Duodenal mucosa (tissue), 2 donors: ENCODE data around the gene GLS.
"Not testable (repeated sequence)": the region's sequence is repeated elsewhere in the genome, so short reads cannot be mapped to it uniquely, and the experiment has no call there.

Experiments used
- H3K27ac ChIP-seq: one replicate; pipeline ENCODE4 v1.7.0; 2013; ENCODE audit warnings: low read depth, low read length
- H3K27me3 ChIP-seq, 2 donors: one replicate each; pipeline ENCODE4 v1.7.0; 2013; ENCODE audit warnings: low read length in 2 of 2, control low read depth in 1 of 2; ENCODE audit not compliant: insufficient read depth in 2 of 2, control insufficient read depth in 1 of 2
- H3K36me3 ChIP-seq, 2 donors: one replicate each; pipeline ENCODE4 v1.7.0; 2013; ENCODE audit warnings: low read length in 2 of 2, control low read depth in 1 of 2; ENCODE audit not compliant: insufficient read depth in 2 of 2, control insufficient read depth in 1 of 2
- H3K4me1 ChIP-seq, 2 donors: one replicate each; pipeline ENCODE4 v1.7.0; 2013; ENCODE audit warnings: low read length in 2 of 2, control low read depth in 1 of 2; ENCODE audit not compliant: insufficient read depth in 2 of 2, control insufficient read depth in 1 of 2
- H3K4me3 ChIP-seq, 2 donors: one replicate each; pipeline ENCODE4 v1.7.0; 2013; ENCODE audit warnings: low read length in 2 of 2, low read depth in 1 of 2
- H3K9ac ChIP-seq, 2 donors: one replicate each; pipeline ENCODE4 v1.7.0; 2013; ENCODE audit warnings: low read length in 2 of 2, low read depth in 1 of 2
- H3K9me3 ChIP-seq, 2 donors: one replicate each; pipeline ENCODE4 v1.7.0; 2013; ENCODE audit warnings: low read length in 2 of 2, control low read depth in 1 of 2; ENCODE audit not compliant: control insufficient read depth in 1 of 2

GLS gene

DNA sequence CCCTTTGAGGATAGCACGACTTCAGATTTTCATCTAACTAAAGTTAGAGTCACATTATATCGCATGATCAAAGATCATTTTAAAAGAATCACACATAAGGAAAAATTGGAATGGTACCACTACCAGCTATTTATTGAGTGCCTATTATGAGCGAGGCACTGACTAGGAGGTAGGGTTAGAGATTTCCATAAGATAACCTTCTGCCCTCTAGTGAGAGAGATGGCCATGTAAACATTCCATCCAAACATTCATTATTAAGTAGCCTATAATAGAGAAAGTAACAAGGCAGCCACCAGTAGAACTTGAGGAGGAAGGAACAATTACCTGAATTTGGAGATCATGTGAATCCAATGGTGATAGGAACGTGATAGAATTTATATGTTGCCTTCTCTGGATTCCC, 25.4 kb upstream of the GLS start:
- Histone ChIP-seq H3K27ac (no peak overlapping the region), H3K4me1 (peaks cover 13 to 37% of the 10 kb centered on the region in 2 donors), H3K9ac (no peak overlapping the region), H3K27me3 (no peaks in the 10 kb centered on the region), H3K9me3 (no peaks in the 10 kb centered on the region), H3K4me3 (no peak overlapping the region), H3K36me3 (no peaks in the 10 kb centered on the region)

DNA sequence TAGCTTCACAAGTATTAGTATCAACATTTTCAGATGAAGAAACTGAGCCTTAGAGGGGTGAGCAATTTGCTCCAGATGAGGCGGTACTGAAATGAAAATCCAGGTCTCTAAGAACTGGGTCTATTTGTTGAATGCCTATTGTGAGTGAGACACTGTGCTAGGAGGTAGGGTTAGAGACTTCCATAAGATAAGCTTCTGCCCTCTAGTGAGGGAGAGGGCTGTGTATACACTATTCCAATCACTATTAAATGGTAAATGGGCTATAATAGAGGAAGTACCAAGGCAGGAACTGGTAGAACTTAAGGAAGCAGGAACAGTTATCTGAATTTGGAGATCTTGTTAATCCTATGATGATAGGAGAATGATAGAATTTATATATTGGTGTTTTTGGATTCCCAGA, 23.6 kb upstream of the GLS start:
- no peaks in the 10 kb centered on the region for H3K9me3 ChIP-seq
- no peak overlapping the region for H3K4me3 ChIP-seq
- H3K9ac ChIP-seq = no peak overlapping the region
- H3K27me3 ChIP-seq = no peaks in the 10 kb centered on the region
- no peaks in the 10 kb centered on the region for H3K36me3 ChIP-seq
- no peak overlapping the region for H3K27ac ChIP-seq
- H3K4me1 ChIP-seq = peaks cover 13 to 37% of the 10 kb centered on the region in 2 donors

DNA sequence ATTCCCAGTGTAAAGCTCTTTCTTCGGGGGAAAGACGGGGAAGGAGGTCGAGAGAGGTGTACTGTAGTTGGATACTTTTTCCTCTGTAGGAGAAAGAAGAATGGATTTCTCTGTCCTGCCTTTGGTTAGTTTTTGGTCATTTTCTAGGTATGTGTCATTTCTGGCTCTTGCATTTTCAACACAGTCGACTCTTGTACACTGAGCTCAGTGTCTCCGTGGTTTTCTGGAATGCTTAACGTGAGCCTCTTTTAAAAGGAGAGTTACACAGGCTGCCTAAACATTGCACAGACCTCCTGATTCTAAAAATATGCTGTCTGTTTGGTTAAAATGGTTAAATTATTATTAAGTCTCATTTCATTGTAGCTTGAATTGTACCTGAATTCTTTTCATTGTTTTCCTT, 21.8 kb upstream of the GLS start:
- H3K9me3 ChIP-seq = no peaks in the 10 kb centered on the region
- H3K36me3 ChIP-seq = no peaks in the 10 kb centered on the region
- no peak overlapping the region for H3K27ac ChIP-seq
- H3K27me3 ChIP-seq = no peaks in the 10 kb centered on the region
- no peak overlapping the region for H3K9ac ChIP-seq
- no peak overlapping the region for H3K4me3 ChIP-seq
- peaks cover 19 to 40% of the 10 kb centered on the region in 2 donors for H3K4me1 ChIP-seq

DNA sequence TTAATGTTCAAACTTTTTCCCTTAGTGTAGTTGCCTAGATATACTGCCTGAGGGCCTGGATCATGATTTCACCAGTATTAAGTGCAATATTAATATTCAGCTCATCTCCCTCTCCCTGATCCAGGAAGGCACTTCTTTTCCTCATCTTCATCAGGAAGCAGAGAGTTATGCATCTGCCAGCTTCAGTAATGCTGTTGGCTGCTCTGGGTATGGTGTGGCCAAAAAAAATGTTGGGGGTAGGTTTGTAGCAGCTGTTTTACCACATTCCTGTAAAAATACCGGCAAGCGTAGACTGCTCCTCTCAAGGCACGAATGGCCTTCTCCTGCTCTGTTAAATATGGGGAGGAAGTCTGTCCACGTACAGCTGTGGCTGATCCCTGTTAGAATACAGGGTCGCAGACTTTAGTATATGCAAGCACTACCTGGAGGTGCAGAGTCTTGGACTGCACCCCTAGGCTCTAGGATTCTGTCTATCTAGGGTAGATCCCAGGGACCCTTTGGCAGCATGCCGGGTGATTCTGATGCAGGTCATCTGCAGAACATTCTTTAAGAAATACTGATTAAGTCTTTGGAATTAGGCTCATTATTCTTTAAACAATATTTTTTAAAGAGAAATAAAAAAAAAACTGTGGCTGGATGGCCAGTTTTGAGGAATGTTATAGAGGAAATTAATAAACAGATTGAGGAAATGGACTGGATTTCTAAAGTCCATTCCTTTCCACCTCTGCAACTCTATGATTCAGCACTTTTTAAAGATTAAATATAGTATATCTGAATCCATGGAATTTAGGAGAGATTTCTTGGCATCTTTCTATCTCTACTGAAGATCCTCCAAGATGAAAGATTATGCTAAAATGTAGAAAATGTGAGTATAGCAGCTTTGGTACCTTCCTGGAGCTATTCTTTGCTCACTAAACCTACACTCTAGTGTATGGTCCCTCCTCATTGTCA, 21.0 kb upstream of the GLS start:
- H3K27me3 ChIP-seq = no peaks in the 10 kb centered on the region
- H3K4me3 ChIP-seq = no peak overlapping the region
- no peaks in the 10 kb centered on the region for H3K9me3 ChIP-seq
- peaks cover 22 to 36% of the 10 kb centered on the region in 2 donors for H3K4me1 ChIP-seq
- no peak overlapping the region for H3K9ac ChIP-seq
- H3K36me3 ChIP-seq = no peaks in the 10 kb centered on the region
- H3K27ac ChIP-seq = no peak overlapping the region

DNA sequence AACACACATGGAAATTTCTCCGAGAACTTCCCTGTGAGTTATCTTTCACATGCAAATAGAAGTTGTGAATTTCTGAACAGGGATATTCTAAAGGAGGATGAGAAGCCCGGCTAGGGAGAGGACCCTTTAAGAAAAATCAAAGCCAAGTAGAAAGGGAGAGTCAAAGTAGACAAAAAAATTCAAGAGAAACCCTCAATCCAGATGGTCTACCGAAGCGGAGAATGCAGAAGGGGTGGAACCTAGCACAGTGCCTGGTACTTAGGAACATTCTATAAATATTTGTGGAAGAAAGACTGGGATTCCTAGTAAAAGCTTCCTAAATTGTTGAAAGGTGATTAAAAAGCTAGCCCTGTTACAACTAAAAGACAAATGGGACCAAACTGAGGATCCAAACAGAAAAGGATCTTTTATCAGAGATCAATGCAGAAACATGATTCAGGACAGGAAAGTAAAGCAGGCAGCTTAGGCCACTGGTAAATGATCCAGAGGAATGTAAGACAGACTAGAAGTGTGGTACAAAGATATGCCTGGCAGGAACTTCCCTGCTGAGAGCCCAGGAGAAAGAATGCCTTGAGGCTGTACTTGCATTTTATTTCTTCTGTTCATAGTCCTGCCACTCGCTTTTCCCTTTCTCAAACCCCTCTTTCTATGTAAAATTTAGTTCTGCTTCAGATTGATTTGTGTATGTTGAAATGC, 19.5 kb upstream of the GLS start:
- no peak overlapping the region for H3K9ac ChIP-seq
- no peaks in the 10 kb centered on the region for H3K36me3 ChIP-seq
- no peaks in the 10 kb centered on the region for H3K9me3 ChIP-seq
- H3K4me3 ChIP-seq = no peak overlapping the region
- peaks cover 14 to 26% of the 10 kb centered on the region in 2 donors for H3K4me1 ChIP-seq
- no peaks in the 10 kb centered on the region for H3K27me3 ChIP-seq
- no peak overlapping the region for H3K27ac ChIP-seq

DNA sequence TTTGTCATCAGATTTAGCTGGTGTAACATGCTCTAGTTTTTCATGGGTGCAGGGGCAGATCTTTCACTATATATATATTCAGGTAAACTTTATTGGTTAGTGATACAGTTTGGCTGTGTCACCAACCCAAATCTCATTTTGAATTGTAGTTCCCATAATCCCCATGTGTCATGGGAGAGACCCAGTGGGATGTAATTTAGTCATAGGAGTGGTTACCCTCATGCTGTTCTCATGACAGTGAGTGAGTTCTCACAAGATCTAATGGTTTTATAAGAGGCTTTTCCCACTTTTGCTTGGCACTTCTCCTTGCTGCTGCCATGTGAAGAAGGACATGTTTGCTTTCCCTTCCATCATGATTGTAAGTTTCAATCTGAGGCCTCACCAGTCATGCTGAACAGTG, 18.5 kb upstream of the GLS start:
- not testable (repeated sequence) for H3K27me3 ChIP-seq, H3K9ac ChIP-seq, H3K36me3 ChIP-seq, H3K4me3 ChIP-seq, H3K9me3 ChIP-seq, H3K27ac ChIP-seq
- H3K4me1 ChIP-seq = peaks cover 14 to 20% of the 10 kb centered on the region in 2 donors

DNA sequence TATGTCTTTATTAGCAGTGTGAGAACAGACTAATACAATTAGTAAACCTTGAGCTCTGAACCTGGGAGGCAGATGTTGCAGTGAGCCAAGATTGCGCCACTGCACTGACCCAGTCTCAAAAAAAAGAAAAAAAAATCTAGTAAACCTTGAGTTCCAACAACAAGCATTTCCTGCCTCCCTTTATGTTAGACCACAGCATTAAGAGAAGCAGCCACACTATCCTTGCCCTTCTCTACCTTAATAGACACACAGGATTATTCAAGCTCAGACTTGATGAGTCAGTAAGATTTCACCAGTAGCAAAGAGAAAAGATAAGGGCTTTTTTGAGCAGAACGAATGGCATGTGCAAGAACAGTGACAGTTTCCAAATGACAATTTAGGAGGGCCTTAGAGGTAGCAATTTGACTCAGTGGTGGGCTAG, 18.0 kb upstream of the GLS start:
- no peaks in the 10 kb centered on the region for H3K36me3 ChIP-seq
- H3K9ac ChIP-seq = no peak overlapping the region
- H3K27ac ChIP-seq = no peak overlapping the region
- H3K9me3 ChIP-seq = no peaks in the 10 kb centered on the region
- H3K4me1 ChIP-seq = peaks cover 14 to 20% of the 10 kb centered on the region in 2 donors
- H3K4me3 ChIP-seq = no peak overlapping the region
- no peaks in the 10 kb centered on the region for H3K27me3 ChIP-seq

DNA sequence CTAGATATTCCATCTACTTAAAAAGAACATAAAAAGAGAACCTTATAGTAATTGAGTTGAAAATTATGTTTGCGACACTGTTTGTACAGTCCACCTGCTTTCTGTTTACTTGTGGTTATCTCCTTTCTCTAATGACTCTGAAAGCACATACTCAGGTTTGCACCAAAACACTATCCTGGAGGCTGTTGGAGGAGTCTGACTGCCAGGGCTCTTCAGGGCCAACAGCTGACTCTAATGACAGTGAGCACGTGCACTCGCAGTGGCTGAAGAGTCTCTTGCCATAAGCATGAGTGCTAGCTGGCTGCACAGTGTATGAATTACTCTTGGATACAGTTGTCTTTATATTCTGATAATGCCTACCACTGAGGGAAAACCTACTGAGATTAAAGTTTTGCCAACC, 16.7 kb upstream of the GLS start:
- peaks cover 14 to 20% of the 10 kb centered on the region in 2 donors for H3K4me1 ChIP-seq

DNA sequence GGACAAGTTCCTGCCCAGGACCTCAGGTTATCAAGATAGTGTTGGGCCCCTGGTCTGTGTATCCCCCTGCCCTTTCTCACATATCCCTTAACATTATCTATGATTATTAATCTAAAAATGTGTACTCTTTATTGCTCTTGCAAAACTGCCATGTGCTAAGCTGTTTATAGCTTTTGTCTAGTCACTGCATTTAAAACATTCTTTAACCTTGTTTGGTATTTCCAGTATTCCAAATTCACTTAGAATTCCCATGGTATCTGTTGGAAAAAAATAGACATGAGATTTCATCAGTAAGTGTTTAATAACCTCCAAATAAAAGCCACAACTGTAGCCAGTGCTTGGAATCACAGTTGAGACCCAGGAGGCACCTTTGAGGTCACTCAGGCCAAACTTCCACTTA, 16.2 kb upstream of the GLS start:
- Histone ChIP-seq H3K4me3 (no peak overlapping the region), H3K4me1 (peaks cover 14 to 19% of the 10 kb centered on the region in 2 donors), H3K9ac (no peak overlapping the region), H3K27me3 (no peaks in the 10 kb centered on the region), H3K9me3 (no peaks in the 10 kb centered on the region), H3K27ac (no peak overlapping the region), H3K36me3 (no peaks in the 10 kb centered on the region)

More for the DNA sequence above, 16.7 kb upstream of the GLS start:
- no peak overlapping the region for H3K9ac ChIP-seq
- no peaks in the 10 kb centered on the region for H3K36me3 ChIP-seq
- no peak overlapping the region for H3K27ac ChIP-seq
- H3K9me3 ChIP-seq = no peaks in the 10 kb centered on the region
- no peaks in the 10 kb centered on the region for H3K27me3 ChIP-seq
- H3K4me3 ChIP-seq = no peak overlapping the region

DNA sequence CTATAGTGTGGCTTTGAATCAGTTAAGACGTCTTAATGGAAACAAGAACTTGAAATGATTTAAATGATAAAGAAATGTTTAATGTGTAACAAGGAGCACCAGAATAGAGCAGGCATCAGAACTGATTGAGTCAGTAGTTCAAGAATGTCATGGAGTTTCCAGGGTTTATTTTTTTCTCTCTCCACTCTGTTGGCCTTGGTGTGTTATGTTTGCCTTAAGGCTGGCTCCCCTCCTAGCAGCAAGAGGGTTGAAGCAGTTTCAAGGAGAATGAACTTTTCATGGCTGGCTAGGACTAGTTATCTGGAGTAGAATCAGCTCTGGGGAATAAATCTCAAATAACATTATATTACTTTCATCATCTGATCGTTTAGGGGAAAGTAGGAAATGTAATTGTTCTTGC, 13.4 kb upstream of the GLS start:
- H3K4me3 ChIP-seq = no peak overlapping the region
- no peaks in the 10 kb centered on the region for H3K9me3 ChIP-seq
- H3K27ac ChIP-seq = no peak overlapping the region
- no peaks in the 10 kb centered on the region for H3K27me3 ChIP-seq
- H3K36me3 ChIP-seq = no peaks in the 10 kb centered on the region
- peaks cover 11 to 14% of the 10 kb centered on the region in 2 donors for H3K4me1 ChIP-seq
- H3K9ac ChIP-seq = no peak overlapping the region
